ENCODE results near the gene ACLY.

DNA sequence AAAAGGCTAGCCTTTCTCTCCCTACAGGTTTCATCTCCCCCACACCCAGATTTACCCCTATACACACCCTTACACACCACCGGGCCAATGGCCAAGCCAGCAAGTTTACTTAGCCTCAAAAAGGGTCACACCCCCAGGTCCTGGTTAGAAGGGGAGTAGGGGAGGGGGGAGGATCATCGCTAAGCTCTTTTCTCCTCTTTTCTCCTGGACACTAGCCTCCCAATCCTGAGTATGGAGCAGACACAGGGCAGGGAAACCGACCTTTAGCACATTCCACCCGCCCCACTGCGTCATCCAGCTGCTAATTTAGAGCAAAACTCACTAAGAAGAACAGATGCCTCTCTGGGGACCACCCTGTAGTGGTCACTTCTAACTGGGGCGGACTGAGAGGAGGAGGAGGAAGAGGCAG is 4.4 kb downstream of the ACLY start:
- TF ChIP-seq, protein P1, sequence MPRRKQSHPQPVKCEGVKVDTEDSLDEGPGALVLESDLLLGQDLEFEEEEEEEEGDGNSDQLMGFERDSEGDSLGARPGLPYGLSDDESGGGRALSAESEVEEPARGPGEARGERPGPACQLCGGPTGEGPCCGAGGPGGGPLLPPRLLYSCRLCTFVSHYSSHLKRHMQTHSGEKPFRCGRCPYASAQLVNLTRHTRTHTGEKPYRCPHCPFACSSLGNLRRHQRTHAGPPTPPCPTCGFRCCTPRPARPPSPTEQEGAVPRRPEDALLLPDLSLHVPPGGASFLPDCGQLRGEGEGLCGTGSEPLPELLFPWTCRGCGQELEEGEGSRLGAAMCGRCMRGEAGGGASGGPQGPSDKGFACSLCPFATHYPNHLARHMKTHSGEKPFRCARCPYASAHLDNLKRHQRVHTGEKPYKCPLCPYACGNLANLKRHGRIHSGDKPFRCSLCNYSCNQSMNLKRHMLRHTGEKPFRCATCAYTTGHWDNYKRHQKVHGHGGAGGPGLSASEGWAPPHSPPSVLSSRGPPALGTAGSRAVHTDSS (tag by site-specific recombination; IDR thresholded peaks at IDR 0.05), result no peak
- TF ChIP-seq ZNF416 (tag by site-specific recombination; IDR thresholded peaks at IDR 0.05) (no peak), ZNF311 (tag by site-specific recombination; IDR thresholded peaks at IDR 0.05; ENCODE audit: borderline replicate concordance) (no peak), ZNF175 (tag by site-specific recombination; IDR thresholded peaks at IDR 0.05) (no peak), ZNF677 (tag by site-specific recombination; IDR thresholded peaks at IDR 0.05) (no peak), HOXA7 (CRISPR knock-in tag; IDR thresholded peaks at IDR 0.05; ENCODE audit: borderline replicate concordance) (no peak), YY1 (tag by site-specific recombination; IDR thresholded peaks at IDR 0.05) (no peak), TCF7L2 (IDR thresholded peaks at IDR 0.05; ENCODE audit: borderline replicate concordance, low read depth, low read length) (no peak), ZNF248 (tag by site-specific recombination; IDR thresholded peaks at IDR 0.05) (no peak)
- TF ChIP-seq, protein P2, sequence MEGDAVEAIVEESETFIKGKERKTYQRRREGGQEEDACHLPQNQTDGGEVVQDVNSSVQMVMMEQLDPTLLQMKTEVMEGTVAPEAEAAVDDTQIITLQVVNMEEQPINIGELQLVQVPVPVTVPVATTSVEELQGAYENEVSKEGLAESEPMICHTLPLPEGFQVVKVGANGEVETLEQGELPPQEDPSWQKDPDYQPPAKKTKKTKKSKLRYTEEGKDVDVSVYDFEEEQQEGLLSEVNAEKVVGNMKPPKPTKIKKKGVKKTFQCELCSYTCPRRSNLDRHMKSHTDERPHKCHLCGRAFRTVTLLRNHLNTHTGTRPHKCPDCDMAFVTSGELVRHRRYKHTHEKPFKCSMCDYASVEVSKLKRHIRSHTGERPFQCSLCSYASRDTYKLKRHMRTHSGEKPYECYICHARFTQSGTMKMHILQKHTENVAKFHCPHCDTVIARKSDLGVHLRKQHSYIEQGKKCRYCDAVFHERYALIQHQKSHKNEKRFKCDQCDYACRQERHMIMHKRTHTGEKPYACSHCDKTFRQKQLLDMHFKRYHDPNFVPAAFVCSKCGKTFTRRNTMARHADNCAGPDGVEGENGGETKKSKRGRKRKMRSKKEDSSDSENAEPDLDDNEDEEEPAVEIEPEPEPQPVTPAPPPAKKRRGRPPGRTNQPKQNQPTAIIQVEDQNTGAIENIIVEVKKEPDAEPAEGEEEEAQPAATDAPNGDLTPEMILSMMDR (tag by site-specific recombination; IDR thresholded peaks at IDR 0.05), result no peak
- TF ChIP-seq, protein P3, sequence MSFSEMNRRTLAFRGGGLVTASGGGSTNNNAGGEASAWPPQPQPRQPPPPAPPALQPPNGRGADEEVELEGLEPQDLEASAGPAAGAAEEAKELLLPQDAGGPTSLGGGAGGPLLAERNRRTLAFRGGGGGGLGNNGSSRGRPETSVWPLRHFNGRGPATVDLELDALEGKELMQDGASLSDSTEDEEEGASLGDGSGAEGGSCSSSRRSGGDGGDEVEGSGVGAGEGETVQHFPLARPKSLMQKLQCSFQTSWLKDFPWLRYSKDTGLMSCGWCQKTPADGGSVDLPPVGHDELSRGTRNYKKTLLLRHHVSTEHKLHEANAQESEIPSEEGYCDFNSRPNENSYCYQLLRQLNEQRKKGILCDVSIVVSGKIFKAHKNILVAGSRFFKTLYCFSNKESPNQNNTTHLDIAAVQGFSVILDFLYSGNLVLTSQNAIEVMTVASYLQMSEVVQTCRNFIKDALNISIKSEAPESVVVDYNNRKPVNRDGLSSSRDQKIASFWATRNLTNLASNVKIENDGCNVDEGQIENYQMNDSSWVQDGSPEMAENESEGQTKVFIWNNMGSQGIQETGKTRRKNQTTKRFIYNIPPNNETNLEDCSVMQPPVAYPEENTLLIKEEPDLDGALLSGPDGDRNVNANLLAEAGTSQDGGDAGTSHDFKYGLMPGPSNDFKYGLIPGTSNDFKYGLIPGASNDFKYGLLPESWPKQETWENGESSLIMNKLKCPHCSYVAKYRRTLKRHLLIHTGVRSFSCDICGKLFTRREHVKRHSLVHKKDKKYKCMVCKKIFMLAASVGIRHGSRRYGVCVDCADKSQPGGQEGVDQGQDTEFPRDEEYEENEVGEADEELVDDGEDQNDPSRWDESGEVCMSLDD (tag by site-specific recombination; IDR thresholded peaks at IDR 0.05), result no peak
- TF ChIP-seq, protein P4, sequence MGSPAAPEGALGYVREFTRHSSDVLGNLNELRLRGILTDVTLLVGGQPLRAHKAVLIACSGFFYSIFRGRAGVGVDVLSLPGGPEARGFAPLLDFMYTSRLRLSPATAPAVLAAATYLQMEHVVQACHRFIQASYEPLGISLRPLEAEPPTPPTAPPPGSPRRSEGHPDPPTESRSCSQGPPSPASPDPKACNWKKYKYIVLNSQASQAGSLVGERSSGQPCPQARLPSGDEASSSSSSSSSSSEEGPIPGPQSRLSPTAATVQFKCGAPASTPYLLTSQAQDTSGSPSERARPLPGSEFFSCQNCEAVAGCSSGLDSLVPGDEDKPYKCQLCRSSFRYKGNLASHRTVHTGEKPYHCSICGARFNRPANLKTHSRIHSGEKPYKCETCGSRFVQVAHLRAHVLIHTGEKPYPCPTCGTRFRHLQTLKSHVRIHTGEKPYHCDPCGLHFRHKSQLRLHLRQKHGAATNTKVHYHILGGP (tag by site-specific recombination; IDR thresholded peaks at IDR 0.05), result no peak

Data from HEK293 (cell line).